Activated CD4-positive, alpha-beta T cell treated with anti-CD3 and anti-CD28 coated beads, Interleukin-2, amount 50 U/mL, for 4 hours (primary cell): ENCODE results near the gene DEPDC1.
"Not testable (repeated sequence)": the region's sequence is repeated elsewhere in the genome, so short reads cannot be mapped to it uniquely, and the experiment has no call there.

Experiments
- DNase-seq, 2 experiments: peaks; one replicate each; pipeline ENCODE4 v3.0.0-alpha.2; 2020

The DEPDC1 gene

GRCh38 chr1:68476626-68477025 is 20.3 kb downstream of the DEPDC1 start:
- not testable (repeated sequence) for DNase-seq

- no peak for DNase-seq
These were observed 23.8 kb downstream of the DEPDC1 start for GRCh38 chr1:68473060-68473459.

- DNase-seq = no peak
These were observed 26.4 kb downstream of the DEPDC1 start for GRCh38 chr1:68470388-68470970.

DNA sequence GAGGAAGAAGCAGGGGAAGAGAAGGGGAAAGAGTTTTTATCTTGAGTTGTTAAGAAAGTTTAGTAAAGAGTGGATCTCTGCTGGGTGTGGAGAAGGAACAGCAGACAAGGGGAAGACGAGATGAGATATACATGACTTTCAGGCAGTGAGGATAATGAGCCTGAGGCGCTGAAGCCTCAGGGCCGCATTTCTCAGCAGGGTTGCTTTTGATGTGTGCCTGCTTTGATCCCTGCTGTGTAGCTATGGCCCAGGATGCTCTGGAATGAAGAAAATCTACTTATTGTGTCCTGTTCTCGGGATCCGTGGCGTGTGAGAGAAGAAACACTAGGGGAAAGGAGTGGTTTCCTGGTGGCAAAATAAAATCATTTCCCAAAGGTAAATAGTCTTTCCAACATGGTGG is 32.0 kb downstream of the DEPDC1 start:
- no peak for DNase-seq

DNA sequence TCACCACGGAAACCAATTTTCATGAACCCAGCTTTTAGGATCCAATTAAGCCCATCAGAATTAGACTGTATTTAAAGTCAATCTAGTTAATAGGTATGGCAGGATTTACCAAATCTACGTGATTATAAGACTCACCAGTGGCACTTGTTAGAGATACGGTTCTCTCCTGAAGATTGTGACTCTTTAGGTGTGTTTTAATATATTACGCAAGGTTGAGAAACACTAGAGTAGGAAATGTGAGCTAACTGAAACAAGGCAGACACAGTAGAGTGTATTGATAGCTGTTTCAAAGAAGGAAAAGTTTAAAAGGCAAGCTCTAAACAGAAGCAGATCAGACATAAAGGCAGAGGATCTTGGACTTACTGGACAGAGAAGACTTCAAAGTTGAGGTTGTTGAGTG is 35.9 kb downstream of the DEPDC1 start:
- no peak for DNase-seq

DNA sequence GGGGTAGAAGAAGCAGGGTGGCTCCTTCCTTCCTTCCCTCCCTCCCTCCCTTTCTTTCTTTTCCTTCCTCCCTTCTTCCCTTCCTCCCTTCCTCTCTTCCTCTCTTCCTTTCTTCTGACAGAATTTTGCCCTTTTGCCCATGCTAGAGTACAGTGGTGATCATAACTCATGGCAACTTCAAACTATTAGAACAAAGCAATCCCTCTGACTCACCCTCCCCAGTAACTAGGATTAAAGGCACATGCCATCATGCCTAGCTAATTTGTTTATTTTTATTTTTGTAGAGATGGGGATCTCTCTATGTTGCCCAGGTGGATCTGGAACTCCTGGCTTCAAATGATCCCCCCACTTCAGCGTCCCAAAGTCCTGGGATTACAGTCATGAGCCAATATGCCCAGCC is 37.1 kb downstream of the DEPDC1 start:
- no peak for DNase-seq

- DNase-seq = no peak
These were observed 37.8 kb downstream of the DEPDC1 start for GRCh38 chr1:68459091-68459490.

GRCh38 chr1:68456202-68456601 is 40.7 kb downstream of the DEPDC1 start:
- DNase-seq = no peak

- no peak for DNase-seq
These were observed 42.3 kb downstream of the DEPDC1 start for GRCh38 chr1:68454534-68454933.

GRCh38 chr1:68453060-68453670 is 43.7 kb downstream of the DEPDC1 start:
- no peak for DNase-seq

DNA sequence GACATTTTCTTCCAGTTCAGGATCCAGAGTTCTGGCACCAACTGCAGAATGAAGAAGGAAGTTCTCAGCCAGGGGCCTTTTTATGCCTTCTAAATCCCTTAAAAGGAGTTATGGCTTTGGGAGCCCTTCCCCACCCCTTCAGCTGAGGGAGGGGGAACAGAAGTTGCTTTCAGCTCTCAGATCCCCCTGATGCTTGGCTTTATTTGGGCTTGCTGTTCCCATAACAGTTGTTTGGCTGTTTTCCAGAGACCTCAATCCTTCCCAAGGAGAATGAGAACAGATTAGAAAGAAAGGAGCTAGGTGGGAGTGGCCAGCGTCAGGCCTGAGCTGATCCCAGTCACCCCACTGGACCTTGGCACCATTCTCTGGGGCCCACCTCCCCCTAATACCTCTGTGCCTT is 47.0 kb downstream of the DEPDC1 start, which contains the start of gene RPE65:
RPE65 (minus strand) TSS at position 54 of the 400 bp plus-strand sequence; CDS start at position 5, 49 bp downstream.
- DNase-seq = no peak

GRCh38 chr1:68448365-68448764 is 48.5 kb downstream of the DEPDC1 start:
- DNase-seq = no peak

DNA sequence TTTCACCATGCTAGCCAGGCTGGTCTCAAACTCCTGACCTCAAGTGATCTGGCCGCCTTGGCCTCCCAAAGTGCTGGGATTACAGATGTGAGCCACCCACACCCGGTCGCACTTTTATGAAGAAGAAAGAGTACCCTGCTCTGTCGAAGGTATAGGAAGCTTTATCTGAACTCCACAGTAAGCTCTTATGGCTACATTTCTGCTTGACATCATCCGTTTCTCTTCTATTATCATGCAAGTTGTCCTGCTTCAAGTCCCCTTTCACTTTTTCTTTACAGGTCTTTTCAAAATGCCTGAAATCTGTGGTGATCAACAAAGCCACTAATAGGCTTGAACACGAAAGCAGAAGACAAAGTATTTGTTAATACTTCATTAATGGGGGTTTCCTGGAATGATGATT is 51.2 kb downstream of the DEPDC1 start:
- no peak for DNase-seq

GRCh38 chr1:68442822-68443556 is 53.9 kb downstream of the DEPDC1 start:
- no peak for DNase-seq

GRCh38 chr1:68442006-68442405 is 54.9 kb downstream of the DEPDC1 start:
- no peak for DNase-seq

GRCh38 chr1:68438310-68438709 is 58.6 kb downstream of the DEPDC1 start:
- no peak for DNase-seq

- DNase-seq = no peak
These were observed 63.5 kb downstream of the DEPDC1 start for GRCh38 chr1:68433395-68433794.

DNA sequence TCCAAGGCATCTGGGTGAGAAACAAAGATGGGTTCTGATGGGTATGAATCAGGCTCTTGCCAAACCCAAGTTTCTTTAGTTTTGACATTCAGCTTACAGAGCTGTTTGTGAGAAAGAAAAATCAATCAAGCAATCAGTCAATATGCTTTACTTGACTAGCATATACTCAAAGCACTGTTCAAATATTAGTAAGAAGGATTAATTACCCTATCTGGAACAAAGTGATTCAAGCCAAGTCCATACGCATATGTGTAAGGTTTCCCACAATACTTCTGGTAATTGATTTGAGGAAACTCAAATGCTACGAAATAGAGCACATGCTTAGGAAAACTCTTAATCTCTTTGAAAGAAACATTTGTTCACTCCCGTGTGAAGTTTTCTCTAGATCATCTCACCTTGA is 65.8 kb downstream of the DEPDC1 start:
- DNase-seq = no peak

- no peak for DNase-seq
These were observed 67.6 kb downstream of the DEPDC1 start for GRCh38 chr1:68429233-68429808.

GRCh38 chr1:68426594-68426993 is 70.3 kb downstream of the DEPDC1 start:
- DNase-seq = no peak
